HuH-7.5 (cell line): ENCODE measurements around the gene STARD4.

Experiments
- DNase-seq: peaks from one replicate; pipeline ENCODE4 v3.0.0; 2011; ENCODE audit warnings: low spot score

Gene STARD4

DNA sequence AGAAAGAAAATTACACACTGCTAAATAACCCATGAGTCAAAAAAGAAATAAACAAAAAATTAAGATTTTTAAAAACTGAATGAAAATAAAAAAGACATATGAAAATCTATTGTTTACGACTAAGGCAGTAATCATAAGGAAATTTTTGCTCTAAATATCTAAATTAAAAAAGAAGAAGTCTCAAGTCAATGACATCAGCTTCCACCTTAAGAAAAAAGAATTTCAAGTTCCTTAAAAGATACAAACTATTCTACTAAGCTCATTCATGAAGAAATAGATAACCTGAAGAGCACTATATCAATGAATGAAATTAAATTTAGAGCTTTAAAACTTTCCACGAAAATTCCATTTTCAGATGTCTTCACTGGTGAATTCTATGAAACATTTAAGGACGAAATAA lies 15.7 kb upstream of the STARD4 start:
- DNase-seq: no peak

DNA sequence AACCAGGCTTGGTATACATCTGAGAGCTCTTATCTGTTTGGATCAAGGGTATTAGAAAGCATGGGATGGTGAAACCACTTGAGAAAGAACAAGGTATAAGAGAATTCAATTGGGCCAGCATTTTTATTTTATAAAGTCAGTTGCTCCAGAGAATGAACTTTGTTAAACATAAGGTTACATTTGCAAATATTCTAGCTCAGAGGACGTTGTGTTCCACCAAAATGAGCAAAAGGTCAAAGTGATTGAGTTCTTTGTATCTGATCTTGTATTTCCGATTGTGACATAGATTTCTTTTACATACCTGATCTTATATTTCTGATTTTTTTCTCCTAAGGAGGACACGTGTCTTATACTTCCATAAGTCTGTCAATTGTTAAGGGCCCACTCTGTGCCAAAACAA lies 8.6 kb upstream of the STARD4 start:
- DNase-seq: no peak

DNA sequence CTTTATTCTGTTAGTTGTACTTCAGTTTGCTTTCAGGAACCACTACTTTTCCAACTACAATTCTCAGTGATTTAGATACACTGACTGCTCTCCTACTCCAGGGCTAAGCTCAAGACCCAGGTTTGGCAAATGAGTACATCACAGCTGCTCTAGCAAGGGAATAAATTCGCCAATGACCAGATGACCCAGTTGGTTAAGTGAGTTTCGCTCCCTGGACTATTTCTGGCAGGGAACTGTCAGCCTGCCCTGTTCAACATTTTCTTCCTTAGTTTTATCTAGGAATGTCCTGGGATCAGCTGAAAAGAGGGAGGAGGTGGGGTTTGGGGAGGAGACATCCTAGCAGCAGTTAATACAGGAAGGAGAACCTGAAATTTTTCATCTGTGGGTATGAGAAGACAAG lies 6.4 kb upstream of the STARD4 start:
- DNase-seq: no peak

DNA sequence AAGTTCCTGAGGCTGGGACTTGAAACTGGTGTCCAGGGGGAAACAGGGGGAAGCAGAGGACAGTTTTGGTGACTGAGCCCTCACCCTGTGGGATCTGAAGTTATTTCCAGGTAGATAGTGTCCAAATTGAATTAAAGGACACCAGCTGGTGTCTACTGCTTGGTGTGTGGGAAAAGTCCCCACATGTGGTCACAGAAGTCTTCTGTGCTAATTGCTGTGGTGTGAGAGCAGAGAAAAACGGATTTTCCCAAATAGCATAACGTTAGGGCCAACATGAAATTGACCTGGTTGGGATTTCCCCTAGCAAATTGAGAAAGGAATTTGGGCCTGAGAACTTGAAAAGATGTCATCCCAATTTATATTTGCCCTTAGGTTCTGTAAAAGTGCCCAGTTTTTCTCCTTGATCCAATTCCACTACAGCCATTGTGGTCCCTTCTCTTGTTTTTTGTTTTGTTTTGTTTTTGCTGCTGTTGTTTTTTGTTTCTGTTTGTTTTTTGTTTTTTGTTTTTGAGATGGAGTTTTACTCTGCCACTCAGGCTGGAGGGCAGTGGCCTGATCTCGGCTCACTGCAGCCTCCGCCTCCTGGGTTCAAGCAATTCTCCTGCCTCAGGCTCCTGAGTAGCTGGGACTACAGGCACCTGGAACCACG lies 5.6 kb upstream of the STARD4 start:
- DNase-seq: no peak

DNA sequence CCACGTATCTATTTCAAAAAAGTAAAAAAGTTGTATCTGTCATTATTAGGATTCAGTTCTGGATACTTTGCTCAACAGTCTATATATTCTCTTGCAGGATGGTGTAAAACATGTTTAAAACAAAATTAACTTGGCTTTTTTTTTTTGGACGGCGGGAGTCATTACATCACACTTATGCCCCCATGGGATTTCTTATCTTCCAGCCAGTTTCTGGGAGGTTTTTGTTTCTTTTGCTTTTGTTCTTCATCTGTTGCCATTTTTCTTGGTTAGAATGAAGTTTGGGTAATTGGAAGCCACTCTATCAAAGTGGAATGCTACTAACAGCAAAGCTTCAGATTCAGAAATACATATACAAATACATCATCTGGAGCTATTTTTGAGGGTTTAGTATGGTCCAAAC lies 1.8 kb upstream of the STARD4 start:
- DNase-seq: no peak

DNA sequence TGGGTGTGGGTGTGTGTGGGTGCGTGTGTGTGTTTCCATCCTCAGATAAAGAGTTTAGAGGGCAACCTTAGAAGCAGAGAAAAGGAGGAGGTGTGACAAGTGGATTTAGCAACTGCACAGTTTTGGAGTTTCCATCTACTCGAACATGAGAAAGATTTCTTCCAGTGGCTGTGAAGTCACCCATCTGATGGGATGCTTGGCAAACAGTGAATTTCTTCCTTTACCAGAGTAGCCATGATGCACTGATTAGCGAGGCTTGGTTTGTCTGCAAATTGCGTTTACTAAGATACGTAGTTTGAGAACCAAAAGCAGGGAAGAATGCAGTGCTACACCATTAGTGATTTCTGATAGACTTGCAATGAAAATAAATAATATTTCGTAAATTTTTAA lies 791 bp upstream of the STARD4 start:
- DNase-seq: no peak

DNA sequence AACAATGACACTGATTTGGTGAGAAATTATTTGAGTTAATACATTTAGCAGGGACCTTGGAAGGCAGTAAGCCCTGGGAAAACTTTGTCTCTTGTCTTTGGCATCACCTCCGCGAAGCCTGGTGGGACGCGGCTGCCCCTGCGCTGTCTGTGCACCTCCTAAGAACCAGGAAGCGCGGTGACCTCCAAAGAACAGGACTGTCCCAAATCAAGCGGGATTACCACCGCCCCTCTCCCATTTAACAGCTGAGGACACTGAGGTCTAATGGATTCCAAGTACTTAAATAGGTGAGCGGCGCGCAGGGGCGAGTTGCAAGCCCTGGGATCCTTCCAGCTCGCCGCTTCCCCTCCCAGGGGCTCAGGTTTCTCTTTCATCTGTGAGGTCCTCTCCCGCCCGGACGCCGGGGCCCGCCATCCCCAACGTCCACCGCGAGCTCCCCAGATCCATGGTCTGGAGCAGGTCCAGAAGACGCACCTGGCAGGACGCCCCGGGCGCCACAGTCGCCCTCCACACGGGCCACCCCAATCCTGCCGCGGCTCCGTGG lies 432 bp downstream of the STARD4 start:
- DNase-seq: peak; percentile 13

DNA sequence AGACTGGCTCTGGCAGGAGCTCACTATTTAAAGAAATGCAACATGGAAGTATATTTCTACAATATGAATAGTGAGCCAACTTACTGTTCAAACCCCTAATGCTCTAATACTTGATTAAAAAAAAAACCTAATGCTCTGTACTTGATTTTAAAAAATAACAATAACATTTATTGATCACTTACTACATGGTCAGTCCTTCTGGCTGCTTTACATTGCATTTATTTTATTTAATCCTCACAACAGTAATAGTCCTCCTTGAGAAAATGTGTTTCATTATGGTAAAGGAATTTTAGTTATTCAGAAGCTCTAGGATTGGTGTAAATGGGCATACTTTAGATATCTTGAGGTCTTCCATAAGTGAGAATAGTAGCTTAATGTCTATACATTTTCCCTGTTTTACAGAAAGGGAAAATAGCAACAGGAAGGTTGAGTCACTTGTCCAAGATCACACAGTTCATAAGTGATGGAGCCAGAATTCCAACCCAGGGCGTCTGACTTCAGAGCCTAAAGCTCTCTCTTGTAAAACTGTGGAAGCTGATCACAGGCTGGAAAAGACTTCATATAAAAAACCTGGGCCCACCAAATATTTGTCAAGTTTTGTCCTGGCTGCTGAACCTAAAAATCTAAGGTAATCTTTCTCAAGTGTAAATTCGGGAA lies 1.0 kb downstream of the STARD4 start:
- DNase-seq: no peak

DNA sequence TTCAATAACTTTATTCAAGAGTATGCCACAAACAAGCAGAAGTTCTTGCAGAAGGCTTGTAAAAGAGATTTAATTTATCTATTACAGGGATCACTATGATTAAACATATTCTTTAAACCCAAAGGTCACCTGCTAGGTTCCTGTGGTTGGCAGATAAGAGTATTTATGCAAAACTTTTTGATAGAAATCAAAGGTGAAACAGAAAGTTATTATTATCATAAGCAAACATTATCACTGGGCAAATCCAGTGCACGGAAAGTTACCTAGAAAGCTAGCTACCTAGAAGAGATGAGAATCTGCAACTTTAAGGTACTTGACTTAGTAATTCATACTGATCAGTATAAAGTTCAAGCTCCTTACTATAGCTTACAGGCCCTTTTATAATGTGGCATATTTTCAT lies 3.2 kb downstream of the STARD4 start:
- DNase-seq: no peak

DNA sequence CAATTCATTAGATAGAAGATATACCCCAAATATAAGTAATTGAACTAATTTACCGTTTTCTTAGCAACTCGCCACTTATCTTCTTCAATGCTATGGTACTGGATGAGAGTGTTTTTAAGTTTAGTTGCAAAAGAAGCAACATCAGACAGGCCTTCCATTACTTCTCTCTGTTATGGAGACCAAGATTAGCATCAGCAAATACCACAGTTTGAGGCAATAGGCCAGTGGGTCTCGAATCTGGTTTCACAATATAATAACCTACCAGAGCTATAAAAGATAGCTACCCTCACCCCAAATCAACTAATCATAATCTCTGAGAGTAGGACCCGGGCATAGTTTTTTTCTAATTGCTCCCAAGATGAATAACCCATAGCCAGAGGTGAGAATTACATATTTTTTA lies 5.1 kb downstream of the STARD4 start:
- no peak for DNase-seq

DNA sequence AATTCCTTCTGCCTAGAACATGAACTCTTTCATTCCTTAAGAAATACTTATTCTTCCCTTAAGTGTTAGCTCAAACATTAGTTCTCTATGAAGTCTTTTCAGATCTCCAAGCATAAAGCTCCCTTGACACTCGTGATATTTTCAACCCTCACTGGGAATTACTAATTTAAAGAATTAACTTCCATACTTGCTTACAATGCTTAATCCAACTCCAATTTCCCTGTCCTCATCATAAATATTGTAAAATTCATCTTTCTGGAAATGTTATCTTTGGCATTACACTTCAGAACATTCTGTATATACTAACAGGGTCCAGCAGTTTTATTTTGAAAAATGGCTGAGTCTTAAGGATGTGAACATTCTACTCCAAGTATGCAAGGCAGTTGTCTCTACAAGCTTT lies 7.2 kb downstream of the STARD4 start:
- DNase-seq: no peak

DNA sequence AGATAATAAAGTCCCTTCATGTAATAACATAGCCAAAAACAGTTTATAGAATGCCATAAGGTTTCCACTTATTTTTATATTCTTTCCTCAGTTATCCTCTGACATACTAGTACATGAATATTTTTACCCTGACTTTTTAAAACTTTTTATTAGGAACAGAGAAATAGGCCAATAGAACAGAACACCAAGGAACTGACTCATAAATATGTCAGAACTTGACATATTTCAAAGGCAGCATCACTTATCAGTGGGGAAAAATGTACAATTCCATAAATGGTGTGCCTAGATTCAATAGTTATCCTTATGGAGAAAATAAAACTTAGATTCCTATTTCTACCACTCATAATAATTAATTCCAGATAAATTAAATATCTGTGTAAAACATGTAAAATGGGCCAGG lies 9.4 kb downstream of the STARD4 start:
- no peak for DNase-seq

DNA sequence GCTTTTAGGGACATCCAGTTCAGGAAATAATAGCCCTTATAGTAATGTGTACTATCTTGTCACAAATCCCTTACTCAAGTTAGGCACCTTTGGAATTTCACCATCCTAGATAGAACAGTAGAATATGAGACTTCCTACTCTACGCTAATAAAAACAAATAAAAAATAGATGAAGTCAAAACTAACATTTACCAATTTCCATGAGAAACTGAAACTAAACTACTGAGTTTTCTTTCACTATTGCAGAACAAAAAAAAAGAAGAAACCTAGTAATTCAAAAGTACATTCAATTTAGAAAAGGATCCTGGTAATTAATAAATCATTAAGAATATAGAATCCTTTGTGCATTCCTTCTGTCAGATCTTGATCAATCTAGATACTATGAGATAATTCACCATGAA lies 14.0 kb downstream of the STARD4 start:
- no peak for DNase-seq

DNA sequence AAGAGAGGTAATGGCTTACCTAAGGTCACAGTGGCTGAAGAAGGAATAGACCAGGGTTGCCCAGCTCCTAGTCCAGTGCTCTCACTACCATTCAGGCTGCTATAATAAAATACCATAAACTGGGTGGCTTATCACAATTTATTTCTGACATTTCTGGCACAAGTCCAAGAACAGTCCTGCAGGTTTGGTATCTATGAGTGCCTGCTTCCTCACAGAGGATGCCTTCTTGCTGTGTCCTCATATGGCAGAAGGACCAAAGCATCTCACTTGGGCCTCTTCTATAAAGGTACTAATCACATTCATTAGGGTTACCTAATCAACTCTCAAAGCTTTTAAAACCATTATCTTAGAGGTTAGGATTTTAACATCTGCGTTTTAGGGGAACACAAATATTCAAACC lies 17.2 kb downstream of the STARD4 start:
- DNase-seq: no peak

DNA sequence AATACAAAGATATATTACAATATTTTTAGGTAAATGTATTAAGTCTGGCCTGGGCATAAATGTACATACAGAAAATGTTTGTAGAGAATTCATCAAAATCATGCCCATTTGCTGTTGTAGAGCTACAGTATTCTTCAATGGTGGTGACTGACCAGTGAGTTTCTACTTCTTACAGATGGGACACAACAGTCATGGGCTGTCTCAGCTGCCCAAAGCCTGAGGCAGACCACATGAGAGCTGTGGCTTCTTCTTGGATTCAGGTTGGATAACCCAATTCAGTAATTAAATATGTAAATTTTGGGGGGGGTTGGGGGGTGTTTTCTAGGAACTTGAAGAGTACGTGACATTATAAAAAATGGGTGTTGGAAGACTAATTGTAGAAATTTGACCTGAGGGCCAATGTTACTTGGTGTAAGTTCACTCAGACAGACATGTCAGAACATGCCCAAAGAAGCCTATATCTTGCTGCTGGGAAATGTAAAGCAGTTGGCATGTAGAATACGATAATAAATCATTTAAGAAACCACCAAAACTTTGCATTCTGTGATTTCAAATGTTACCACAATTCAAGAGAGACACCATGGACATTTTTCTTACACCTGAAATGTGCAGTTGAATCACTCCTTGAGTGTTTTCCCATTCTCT lies 17.9 kb downstream of the STARD4 start:
- no peak for DNase-seq

DNA sequence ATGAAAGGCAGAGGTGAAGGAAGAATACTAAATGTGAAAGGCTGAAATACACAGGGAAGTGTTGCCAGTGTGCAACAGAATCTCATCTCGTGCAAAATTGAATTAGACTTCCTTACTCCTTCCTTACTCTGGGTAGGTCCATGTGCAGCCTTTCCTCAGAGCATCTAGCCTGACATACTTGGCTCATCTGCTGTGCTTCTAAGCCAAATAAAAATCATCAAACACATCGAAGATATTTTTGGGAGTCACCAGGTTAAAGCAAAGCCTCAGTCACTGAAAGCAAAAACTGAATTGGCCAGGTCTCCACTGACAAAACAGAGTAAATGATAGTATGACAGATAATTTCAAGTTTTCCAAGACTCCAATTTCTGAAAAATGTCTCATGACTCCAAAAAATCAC lies 19.3 kb downstream of the STARD4 start:
- no peak for DNase-seq

DNA sequence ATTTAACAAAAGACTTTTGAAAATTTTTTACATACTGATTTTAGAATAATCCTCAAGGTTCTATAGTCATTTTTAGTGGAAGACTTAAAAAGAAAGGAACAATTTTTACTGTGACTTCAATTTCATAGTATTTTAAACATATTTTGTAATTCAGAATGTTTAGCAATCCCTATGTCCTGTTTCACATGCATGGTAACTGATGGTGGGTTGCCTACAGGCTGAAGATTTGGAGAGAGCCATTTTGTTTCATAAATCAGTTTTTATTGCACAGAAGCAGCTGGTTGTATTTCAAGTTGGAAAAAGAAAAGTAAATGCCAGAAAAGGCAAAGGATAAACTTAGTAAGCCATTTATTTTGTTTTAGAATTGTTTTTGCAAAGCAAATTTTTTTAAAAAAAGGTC lies 24.0 kb downstream of the STARD4 start:
- no peak for DNase-seq

DNA sequence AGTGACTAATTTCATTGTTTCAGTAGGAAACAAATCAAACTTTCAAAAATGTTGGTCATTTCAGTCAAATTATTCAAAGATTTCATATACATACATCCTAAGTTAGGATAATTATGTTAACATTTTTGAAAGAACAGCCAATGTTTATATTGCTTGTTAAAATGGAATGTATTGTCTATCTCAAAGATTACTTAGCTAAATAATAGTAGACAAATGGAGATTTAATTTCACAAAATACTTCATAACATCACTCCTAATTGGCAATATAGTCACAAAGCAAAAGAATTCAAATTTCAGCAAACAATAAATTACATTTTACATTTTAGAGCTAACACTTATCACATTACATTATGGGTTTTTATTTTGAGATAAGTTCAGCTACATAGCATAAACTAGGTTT lies 25.4 kb downstream of the STARD4 start:
- no peak for DNase-seq

DNA sequence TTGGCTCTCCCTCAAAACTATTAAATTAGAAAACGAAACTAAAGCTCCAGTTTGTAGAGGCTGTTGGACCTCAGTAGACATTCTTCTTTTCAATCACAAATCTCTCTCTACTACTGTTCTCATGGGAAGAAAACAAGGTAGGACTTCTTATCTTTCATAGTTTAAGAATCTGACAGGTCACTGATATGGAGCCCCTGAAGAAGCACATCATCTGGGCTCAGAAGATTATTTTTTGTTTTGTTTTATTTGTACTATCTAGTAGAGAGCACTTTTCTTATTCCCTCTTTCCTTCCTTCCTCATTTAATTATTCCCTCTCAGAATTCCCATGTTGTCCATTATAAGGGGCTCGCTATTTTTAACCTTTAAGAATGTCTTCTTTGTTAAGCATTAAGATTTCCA lies 26.3 kb downstream of the STARD4 start:
- DNase-seq: no peak

DNA sequence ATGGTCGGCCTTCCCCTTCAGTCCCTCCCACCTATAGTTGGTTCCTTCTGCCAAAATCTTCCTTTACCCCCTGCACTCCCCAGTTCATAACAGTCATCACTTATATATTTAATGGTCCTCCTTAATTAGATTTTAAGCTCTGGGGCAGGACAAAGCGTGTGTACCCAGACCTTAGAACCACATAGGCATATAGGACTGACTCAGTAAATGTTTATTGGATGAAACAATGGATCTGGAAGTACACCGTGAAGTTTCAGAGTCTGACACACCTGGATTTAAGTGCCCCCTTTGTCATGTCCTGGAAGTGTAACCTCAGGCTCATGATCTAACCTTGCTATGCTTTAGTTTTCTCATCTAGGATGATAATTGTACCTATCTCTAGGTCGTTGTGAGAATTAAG lies 32.0 kb downstream of the STARD4 start:
- no peak for DNase-seq

DNA sequence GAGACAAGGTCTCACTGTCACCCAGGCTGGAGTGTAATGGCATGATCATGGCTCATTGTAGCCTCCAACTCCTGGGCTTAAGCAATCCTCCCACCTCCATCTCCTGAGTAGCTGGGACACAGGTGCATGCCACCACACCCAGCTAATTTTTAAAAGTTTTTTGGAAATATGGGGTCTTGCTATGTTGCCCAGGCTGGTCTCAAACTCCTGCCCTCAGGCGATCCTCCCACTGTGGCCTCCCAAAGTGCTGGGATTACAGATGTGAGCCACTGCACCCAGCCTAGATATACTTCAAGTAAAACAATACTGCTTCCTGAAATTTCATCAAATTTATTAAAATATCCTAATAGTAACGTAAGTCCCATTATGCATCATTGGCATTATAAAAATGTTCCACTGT lies 33.4 kb downstream of the STARD4 start:
- DNase-seq: no peak

DNA sequence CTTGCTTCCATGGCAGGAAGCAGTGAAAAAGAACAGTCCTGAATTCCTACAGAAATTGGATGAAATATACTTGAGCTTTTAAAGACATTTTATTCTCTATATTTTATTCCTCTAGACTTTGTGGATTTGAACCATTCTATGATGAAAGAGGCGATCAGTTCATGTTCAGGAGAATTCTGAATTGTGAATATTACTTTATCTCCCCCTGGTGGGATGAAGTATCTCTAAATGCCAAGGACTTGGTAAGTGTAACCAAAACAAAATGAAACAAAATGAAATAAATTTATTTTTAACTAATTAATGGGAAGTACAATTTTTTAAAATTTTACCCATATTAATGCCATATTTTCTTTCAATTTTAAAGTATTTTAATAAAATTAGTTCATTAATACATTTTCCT lies 34.1 kb downstream of the STARD4 start:
- DNase-seq: no peak

DNA sequence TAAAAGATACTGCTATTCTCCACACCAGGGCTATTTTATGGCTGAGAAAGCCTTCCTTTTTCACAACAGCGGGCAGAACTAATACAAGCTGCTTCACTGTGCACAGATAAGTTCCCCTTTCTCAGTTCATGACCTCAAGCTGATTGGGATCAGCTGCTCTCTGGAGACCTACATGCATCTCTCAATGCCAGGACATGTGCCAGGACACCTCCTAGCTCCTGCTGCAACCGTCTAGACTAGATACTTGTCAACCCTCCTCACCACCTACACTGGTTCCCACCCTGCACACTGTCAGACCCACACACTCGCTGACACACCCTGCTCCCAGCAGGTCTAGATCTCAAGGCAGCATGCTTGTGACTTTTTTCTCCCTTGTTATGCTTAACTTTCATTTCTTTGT lies 39.8 kb downstream of the STARD4 start:
- DNase-seq: no peak

DNA sequence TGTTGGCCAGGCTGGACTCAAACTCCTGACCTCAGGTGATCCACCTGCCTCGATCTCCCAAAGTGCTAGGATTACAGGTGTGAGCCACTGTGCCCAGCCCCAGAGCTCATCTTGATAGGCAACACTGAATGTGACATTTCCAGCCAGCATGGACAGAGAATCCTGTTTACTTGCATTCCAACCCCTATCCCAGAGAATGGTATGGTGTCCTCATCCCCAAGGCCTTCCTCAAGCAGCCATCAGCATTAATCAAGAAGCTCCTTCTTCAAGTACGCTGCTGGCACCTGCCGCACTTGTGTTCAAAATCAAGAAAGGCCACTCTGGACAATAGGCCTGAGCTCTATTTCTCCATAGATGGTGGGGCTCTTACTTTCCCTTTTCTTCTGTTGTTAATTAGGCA lies 40.2 kb downstream of the STARD4 start:
- DNase-seq: no peak
